Endothelial cell of umbilical vein (primary cell): Measurements from ENCODE around the gene CDC42EP3. TPM values are rescaled to one million over a fixed set of nuclear protein-coding genes. Genes with fewer than 3 reads are reported as not detected.

Experiments used
- BruUV-seq: library from RNA; stranded (reverse); fragments of 400-500 nt; replicated peaks from 2 replicates; lab custom pipeline; 2021; lab: Mats Ljungman, UMichigan
- CTCF ChIA-PET: fragments of 300-600, 350-600 bp; sonication (Branson Sonifier 250); formaldehyde crosslinking; loops from one replicate; lab custom pipeline; 2021; ENCODE audit warnings: antibody characterized with exemption, inconsistent platforms; lab: Charles Lee
- POLR2A ChIA-PET: fragments of 300-600, 350-600 bp; sonication (Branson Sonifier 250); formaldehyde crosslinking; loops from one replicate; lab custom pipeline; 2021; ENCODE audit warnings: antibody characterized with exemption, inconsistent platforms; lab: Charles Lee
- DNase-seq: peaks from one replicate; pipeline ENCODE4 v3.0.0-alpha.2; 2011; ENCODE audit warnings: low read depth, low spot score
- FAIRE-seq: peaks from 2 replicates; lab custom pipeline; 2011; peaks lifted over from hg19 to GRCh38; lab: Jason Lieb, UNC
- H2AFZ ChIP-seq: 2 replicates; pipeline ENCODE4 v1.6.0; 2012; ENCODE audit warnings: low read depth, low read length, control low read depth, inconsistent platforms
- H3K27ac ChIP-seq: 2 replicates; pipeline ENCODE4 v1.5.1; 2011; ENCODE audit warnings: low read depth, mild to moderate bottlenecking, control low read depth, low read length, moderate library complexity; ENCODE audit not compliant: insufficient read depth
- H3K27me3 ChIP-seq, 2 experiments: 2 replicates each; pipeline versions ENCODE4 v1.6.0 to v1.6.1; 2011; ENCODE audit warnings: low read length in 2 of 2, mixed read lengths in 1 of 2; ENCODE audit not compliant: control insufficient read depth in 2 of 2, insufficient read depth in 2 of 2
- H3K36me3 ChIP-seq, 2 experiments: 2 replicates in 1 of 2; 3 replicates in 1 of 2; pipeline ENCODE4 v1.5.1; 2011; ENCODE audit warnings: low read length in 2 of 2, mild to moderate bottlenecking in 1 of 2, moderate library complexity in 1 of 2; ENCODE audit not compliant: control insufficient read depth in 2 of 2, insufficient read depth in 2 of 2; ENCODE audit errors: extremely low read depth in 1 of 2
- H3K4me1 ChIP-seq: 3 replicates; pipeline ENCODE4 v1.5.1; 2011; ENCODE audit warnings: mild to moderate bottlenecking, low read length; ENCODE audit not compliant: control insufficient read depth, insufficient read depth; ENCODE audit errors: extremely low read depth
- H3K4me2 ChIP-seq: 2 replicates; pipeline ENCODE4 v1.6.1; 2011; ENCODE audit warnings: low read length, control low read depth, mixed read lengths; ENCODE audit not compliant: insufficient read depth
- H3K4me3 ChIP-seq, 3 experiments: fragments of 200-600 bp in 1 of 3; sonication (generic), shearing (Covaris generic) in 1 of 3; replicated peaks in 1 of 3; 2 replicates each; pipeline ENCODE4 v1.5.1; 2011 to 2016; ENCODE audit warnings: control low read depth in 3 of 3, low read length in 3 of 3, mild to moderate bottlenecking in 2 of 3, inconsistent platforms in 1 of 3, low read depth in 1 of 3, moderate library complexity in 1 of 3; ENCODE audit not compliant: insufficient read depth in 1 of 3
- H3K79me2 ChIP-seq: 2 replicates; pipeline ENCODE4 v1.6.0; 2012; ENCODE audit warnings: low read length, inconsistent platforms; ENCODE audit not compliant: control insufficient read depth, insufficient read depth
- H3K9ac ChIP-seq: replicated peaks from 2 replicates; pipeline ENCODE3; 2011; ENCODE audit warnings: low read length, control low read depth; ENCODE audit not compliant: insufficient read depth; ENCODE audit errors: extremely low read depth
- H3K9me1 ChIP-seq: replicated peaks from 3 replicates; pipeline ENCODE4 v1.6.0; 2011; ENCODE audit warnings: mild to moderate bottlenecking, low read length; ENCODE audit not compliant: control insufficient read depth, insufficient read depth; ENCODE audit errors: extremely low read depth
- H3K9me3 ChIP-seq: replicated peaks from 2 replicates; pipeline ENCODE4 v1.5.1; 2012; ENCODE audit warnings: low read length, inconsistent platforms; ENCODE audit not compliant: control insufficient read depth, insufficient read depth
- H4K20me1 ChIP-seq: replicated peaks from 2 replicates; pipeline ENCODE3; 2011; ENCODE audit warnings: mild to moderate bottlenecking, low read length; ENCODE audit not compliant: control insufficient read depth, insufficient read depth; ENCODE audit errors: extremely low read depth
- CTCF ChIP-seq, 2 donors: IDR thresholded peaks; 1 replicate in 1 of 2; 2 replicates in 1 of 2; pipeline ENCODE4 v1.5.1; 2011; ENCODE audit warnings: low read length in 2 of 2, mild to moderate bottlenecking in 2 of 2, moderate library complexity in 2 of 2, control low read depth in 1 of 2, inconsistent platforms in 1 of 2, low read depth in 1 of 2; ENCODE audit not compliant: insufficient read depth in 1 of 2; ENCODE audit errors: extremely low read depth in 1 of 2
- EZH2 ChIP-seq: IDR thresholded peaks from 2 replicates; pipeline ENCODE4 v1.6.1; 2012; ENCODE audit warnings: borderline replicate concordance, low read depth, mild to moderate bottlenecking, moderate library complexity, low read length, inconsistent platforms; ENCODE audit not compliant: severe bottlenecking
- FOS ChIP-seq: IDR thresholded peaks from 2 replicates; pipeline ENCODE4 v1.6.1; 2011; ENCODE audit warnings: mild to moderate bottlenecking, low read length, moderate library complexity, borderline replicate concordance; ENCODE audit not compliant: insufficient read depth
- GATA2 ChIP-seq: IDR thresholded peaks from 2 replicates; pipeline ENCODE4 v1.7.0; 2011; ENCODE audit warnings: low read depth, mild to moderate bottlenecking, moderate library complexity, mixed read lengths, low read length; ENCODE audit not compliant: insufficient read length, insufficient read depth
- JUN ChIP-seq: IDR thresholded peaks from 2 replicates; pipeline ENCODE4 v1.6.1; 2011; ENCODE audit warnings: borderline replicate concordance, low read depth; ENCODE audit not compliant: insufficient read length, insufficient read depth
- MAX ChIP-seq: IDR thresholded peaks from 2 replicates; pipeline ENCODE4 v1.6.1; 2011; ENCODE audit not compliant: insufficient read depth, insufficient read length
- MYC ChIP-seq: IDR thresholded peaks from one replicate; pipeline ENCODE4 v1.6.1; 2011; ENCODE audit warnings: mild to moderate bottlenecking, low read depth, low read length
- POLR2A ChIP-seq: IDR thresholded peaks from 2 replicates; pipeline ENCODE4 v1.6.1; 2012; ENCODE audit warnings: low read depth, mild to moderate bottlenecking, control low read depth, low read length
- POLR2AphosphoS5 ChIP-seq: IDR thresholded peaks from 2 replicates; pipeline ENCODE4 v1.6.1; 2012; ENCODE audit warnings: low read depth, mild to moderate bottlenecking, control low read depth, low read length, moderate library complexity; ENCODE audit not compliant: insufficient read depth
- dilution Hi-C: fragments of 300-500 bp; cut with MboI; formaldehyde crosslinking; loops from one replicate; pipeline ENCODE4 v1.15.0; 2019; ENCODE audit warnings: low sequenced_read_pairs; ENCODE audit not compliant: extremely low pct_ligation_motif_present
- intact Hi-C: fragments of 100-400 bp; cut with micrococcal nuclease; formaldehyde crosslinking; loops from one replicate; pipeline ENCODE4 v1.10.0; 2022
- polyA plus RNA-seq, 4 experiments: library from polyadenylated mRNA; depleted of rRNA in 3 of 4; stranded (reverse) in 3 of 4; unstranded in 1 of 4; fragments of >200 nt; gene quantifications; 2 replicates each; pipeline versions ENCODE4 v1.2.1 to v1.2.3, GENCODE V29; 2011 to 2012; ENCODE audit warnings: missing spikeins in 1 of 4
- total RNA-seq: library from RNA; stranded (reverse); gene quantifications from 2 replicates; pipeline ENCODE4 v1.2.3, GENCODE V29; 2021

The CDC42EP3 gene
- total and polyA plus RNA-seq, 2 donors (not counting 3 experiments of a cell fraction or from before 2014, with no cell fraction given): 14.6 to 54.7 TPM

GRCh38 chr2:37625796-37626571, 45.5 kb downstream of the CDC42EP3 start:
- no peak overlapping the region for H3K9ac ChIP-seq
- H3K4me2 ChIP-seq: no peak overlapping the region
- no peak overlapping the region for H2AFZ ChIP-seq
- POLR2A ChIA-PET: no interaction called here
- DNase-seq (no peak), FAIRE-seq (no peak)
- intact Hi-C loops (no loop called here), dilution Hi-C loops (no loop called here)
- H3K4me1 ChIP-seq: no peaks in the 10 kb centered on the region
- no peak overlapping the region for H3K4me3 ChIP-seq
- BruUV-seq: no TSS peak
- CTCF ChIA-PET: interaction anchor here (0.9 to 1.1 kb wide), 2 partner anchors 17 to 43 kb away, joined by 3 read pairs; no protein-coding TSS in a partner anchor
- H4K20me1 ChIP-seq: no peaks in the 10 kb centered on the region
- TF ChIP-seq EZH2 (no peak), MYC (no peak), JUN (no peak), POLR2AphosphoS5 (no peak), POLR2A (no peak), FOS (no peak), GATA2 (no peak), MAX (no peak), CTCF (IDR thresholded peaks at IDR 0.05; ENCODE audit: extremely low read depth in 1 of 2, insufficient read depth in 1 of 2, low read depth in 1 of 2, low read length in 2 of 2) (no peak)
- H3K9me3 ChIP-seq: no peaks in the 10 kb centered on the region
- H3K9me1 ChIP-seq: no peaks in the 10 kb centered on the region
- no peak overlapping the region for H3K27ac ChIP-seq
- no peaks in the 10 kb centered on the region for H3K27me3 ChIP-seq
- H3K79me2 ChIP-seq: no peaks in the 10 kb centered on the region
- H3K36me3 ChIP-seq: no peaks in the 10 kb centered on the region
